ENCODE measurements around the gene PAK5. TPM values are rescaled to one million over a fixed set of nuclear protein-coding genes. Genes with fewer than 3 reads are reported as not detected.

Gene PAK5
- polyA plus RNA-seq, 2 of the 4 experiments (the other 2 are of a cell fraction) = 0.01 TPM; not detected in 1

GRCh38 chr20:9775176-9775575, 63.7 kb downstream of the PAK5 start:
- H3K4me1 ChIP-seq = no peaks in the 10 kb centered on the region
- CTCF ChIA-PET = no interaction called here
- H3K27ac ChIP-seq = no peak overlapping the region
- ATAC-seq (no peak), FAIRE-seq (no peak), DNase-seq (ENCODE audit: low read depth in 1 of 2, low spot score in 1 of 2) (no peak)
- H3K4me2 ChIP-seq = no peak overlapping the region
- TF ChIP-seq EP300 (IDR thresholded peaks at IDR 0.05) (no peak), ZFP36 (IDR thresholded peaks at IDR 0.05; ENCODE audit: borderline replicate concordance, partially characterized antibody) (no peak), FOSB (CRISPR knock-in tag; IDR thresholded peaks at IDR 0.05) (no peak), CHD2 (IDR thresholded peaks at IDR 0.05; ENCODE audit: low read length, partially characterized antibody) (no peak), NR3C1 (IDR thresholded peaks at IDR 0.05) (no peak), HOXB5 (CRISPR knock-in tag; IDR thresholded peaks at IDR 0.05) (no peak), NPAS2 (CRISPR knock-in tag; IDR thresholded peaks at IDR 0.05; ENCODE audit: borderline replicate concordance) (no peak), ZC3H11A (IDR thresholded peaks at IDR 0.05) (no peak)
- H3K9me3 ChIP-seq = no peaks in the 10 kb centered on the region
- POLR2A ChIA-PET = no interaction called here
- H3K4me3 ChIP-seq = no peak overlapping the region
- WGBS (ENCODE audit: missing lambda C conversion rate) = 67% methylated on average over 3 of the region's 3 CpGs

GRCh38 chr20:9769954-9770353, 68.9 kb downstream of the PAK5 start:
- no peak for ATAC-seq
- TF ChIP-seq EP300 (IDR thresholded peaks at IDR 0.05) (no peak), CTCF (IDR thresholded peaks at IDR 0.05) (no peak), CEBPB (IDR thresholded peaks at IDR 0.05) (no peak), ZFP36 (IDR thresholded peaks at IDR 0.05; ENCODE audit: borderline replicate concordance, partially characterized antibody) (no peak), RNF2 (IDR thresholded peaks at IDR 0.05; ENCODE audit: borderline replicate concordance, low read depth) (no peak), E2F6 (IDR thresholded peaks at IDR 0.05; ENCODE audit: borderline replicate concordance, low read depth) (no peak), MAZ (IDR thresholded peaks at IDR 0.05; ENCODE audit: borderline replicate concordance, low read depth, low read length) (no peak), KDM1A (IDR thresholded peaks at IDR 0.05; ENCODE audit: low read depth) (no peak)
- ChIA-PET POLR2A (no interaction called here), CTCF (interaction anchor here (1.2 kb wide), 1 partner anchor 153 kb away, joined by 3 read pairs; no protein-coding TSS in a partner anchor)
- no peak overlapping the region for H3K27ac ChIP-seq
- no peaks in the 10 kb centered on the region for H3K4me1 ChIP-seq
- WGBS (ENCODE audit: missing lambda C conversion rate) = 61% methylated on average over 6 of the region's 6 CpGs
- H3K4me2 ChIP-seq = no peak overlapping the region
- no peak for DNase-seq (ENCODE audit: low read depth in 1 of 2, low spot score in 1 of 2)
- no peaks in the 10 kb centered on the region for H3K9me3 ChIP-seq
- FAIRE-seq = no peak
- no peak overlapping the region for H3K4me3 ChIP-seq

- 3% methylated on average over 1 of the region's 1 CpG for WGBS (ENCODE audit: missing lambda C conversion rate)
- H3K27ac ChIP-seq = no peak overlapping the region
- no peak for ATAC-seq
- no peak for DNase-seq (ENCODE audit: low read depth in 1 of 2, low spot score in 1 of 2)
- no peak overlapping the region for H3K4me3 ChIP-seq
- H3K9me3 ChIP-seq = peaks cover 11% of the 10 kb centered on the region; the same call in 2 of the 3 replicates
- FAIRE-seq = no peak
- TF ChIP-seq CBX8 (IDR thresholded peaks at IDR 0.05) = no peak
- TF ChIP-seq POLR2A (IDR thresholded peaks at IDR 0.05; ENCODE audit: low read length) = no peak
- TF ChIP-seq ZSCAN20 (CRISPR knock-in tag; IDR thresholded peaks at IDR 0.05) = no peak
- TF ChIP-seq GATA3 (IDR thresholded peaks at IDR 0.05; ENCODE audit: borderline replicate concordance) = no peak
- TF ChIP-seq USF2 (IDR thresholded peaks at IDR 0.05) = no peak
- no peak for TF ChIP-seq CTCF (IDR thresholded peaks at IDR 0.05)
- TF ChIP-seq MAX (IDR thresholded peaks at IDR 0.05) = no peak
- TF ChIP-seq ATOH8 (CRISPR knock-in tag; IDR thresholded peaks at IDR 0.05; ENCODE audit: low read depth) = no peak
- TF ChIP-seq HOXB13 (CRISPR knock-in tag; IDR thresholded peaks at IDR 0.05; ENCODE audit: low read depth) = no peak
- TF ChIP-seq ELK1 (IDR thresholded peaks at IDR 0.05; ENCODE audit: low read depth, low read length) = no peak
- no peaks in the 10 kb centered on the region for H3K4me1 ChIP-seq
- no peak overlapping the region for H3K4me2 ChIP-seq
- ChIA-PET POLR2A (no interaction called here), CTCF (no interaction called here)
Measured at GRCh38 chr20:9761476-9761875, 77.4 kb downstream of the PAK5 start.
